Mesendoderm (in vitro differentiated cells): ENCODE measurements around the gene ATG9B.

ENCODE experiments used
- DNase-seq: peaks from one replicate; pipeline ENCODE4 v3.0.0; 2013
- H2AK5ac ChIP-seq: 2 replicates; pipeline ENCODE4 v1.6.1; 2013; ENCODE audit warnings: low read length, inconsistent platforms
- H2BK120ac ChIP-seq: 2 replicates; pipeline ENCODE4 v1.6.1; 2013; ENCODE audit warnings: low read depth, mild to moderate bottlenecking, low read length, moderate library complexity, mixed read lengths
- H2BK15ac ChIP-seq: replicated peaks from 2 replicates; pipeline ENCODE4 v1.6.1; 2013; ENCODE audit warnings: low read depth, mild to moderate bottlenecking, moderate library complexity
- H2BK5ac ChIP-seq: 2 replicates; pipeline ENCODE4 v1.6.1; 2013; ENCODE audit warnings: low read length, inconsistent platforms
- H3K18ac ChIP-seq: 2 replicates; pipeline ENCODE4 v1.6.1; 2013; ENCODE audit warnings: mild to moderate bottlenecking, low read length, mixed read lengths
- H3K23ac ChIP-seq: one replicate; pipeline ENCODE4 v1.6.1; 2013; ENCODE audit warnings: low read length
- H3K27ac ChIP-seq: 2 replicates; pipeline ENCODE4 v1.5.1; 2013; ENCODE audit warnings: low read depth, mild to moderate bottlenecking, inconsistent platforms, low read length, moderate library complexity
- H3K27me3 ChIP-seq: 2 replicates; pipeline ENCODE4 v1.6.1; 2013; ENCODE audit warnings: low read length, control low read depth, mild to moderate bottlenecking, inconsistent platforms; ENCODE audit not compliant: insufficient read depth, poor library complexity
- H3K36me3 ChIP-seq: 2 replicates; pipeline ENCODE4 v1.6.1; 2013; ENCODE audit warnings: low read length, inconsistent platforms; ENCODE audit not compliant: control insufficient read depth, insufficient read depth
- H3K4ac ChIP-seq: one replicate; pipeline ENCODE4 v1.6.1; 2013; ENCODE audit warnings: low read depth, mild to moderate bottlenecking, low read length, moderate library complexity
- H3K4me1 ChIP-seq: 2 replicates; pipeline ENCODE4 v1.6.1; 2013; ENCODE audit warnings: low read depth, low read length, inconsistent platforms; ENCODE audit not compliant: control insufficient read depth
- H3K4me2 ChIP-seq: 2 replicates; pipeline ENCODE4 v1.6.1; 2013; ENCODE audit warnings: low read length
- H3K4me3 ChIP-seq: 2 replicates; pipeline ENCODE4 v1.5.1; 2013; ENCODE audit warnings: mild to moderate bottlenecking, low read length
- H3K56ac ChIP-seq: one replicate; pipeline ENCODE4 v1.6.1; 2013; ENCODE audit warnings: low read length
- H3K79me1 ChIP-seq: 2 replicates; pipeline ENCODE4 v1.6.1; 2013; ENCODE audit warnings: low read length, inconsistent platforms
- H3K79me2 ChIP-seq: 2 replicates; pipeline ENCODE4 v1.6.1; 2013; ENCODE audit warnings: mild to moderate bottlenecking, low read length; ENCODE audit not compliant: control insufficient read depth, insufficient read depth
- H3K9ac ChIP-seq: 2 replicates; pipeline ENCODE4 v1.6.1; 2013; ENCODE audit warnings: low read length, inconsistent platforms
- H4K5ac ChIP-seq: one replicate; pipeline ENCODE4 v1.6.1; 2013; ENCODE audit warnings: low read length
- H4K8ac ChIP-seq: one replicate; pipeline ENCODE4 v1.6.1; 2013; ENCODE audit warnings: low read depth, mild to moderate bottlenecking, control low read depth, low read length, moderate library complexity
- WGBS: extraction: QIAGEN DNeasy Blood & Tissue Kit; methylation state at CpG from one replicate; pipeline ENCODE4 v1.1.7; 2013; ENCODE audit warnings: low lambda C conversion rate, missing lambda C conversion rate; ENCODE audit not compliant: insufficient coverage; ENCODE audit errors: extremely low coverage; 5-methylcytosine and 5-hydroxymethylcytosine counted together

The ATG9B gene

DNA sequence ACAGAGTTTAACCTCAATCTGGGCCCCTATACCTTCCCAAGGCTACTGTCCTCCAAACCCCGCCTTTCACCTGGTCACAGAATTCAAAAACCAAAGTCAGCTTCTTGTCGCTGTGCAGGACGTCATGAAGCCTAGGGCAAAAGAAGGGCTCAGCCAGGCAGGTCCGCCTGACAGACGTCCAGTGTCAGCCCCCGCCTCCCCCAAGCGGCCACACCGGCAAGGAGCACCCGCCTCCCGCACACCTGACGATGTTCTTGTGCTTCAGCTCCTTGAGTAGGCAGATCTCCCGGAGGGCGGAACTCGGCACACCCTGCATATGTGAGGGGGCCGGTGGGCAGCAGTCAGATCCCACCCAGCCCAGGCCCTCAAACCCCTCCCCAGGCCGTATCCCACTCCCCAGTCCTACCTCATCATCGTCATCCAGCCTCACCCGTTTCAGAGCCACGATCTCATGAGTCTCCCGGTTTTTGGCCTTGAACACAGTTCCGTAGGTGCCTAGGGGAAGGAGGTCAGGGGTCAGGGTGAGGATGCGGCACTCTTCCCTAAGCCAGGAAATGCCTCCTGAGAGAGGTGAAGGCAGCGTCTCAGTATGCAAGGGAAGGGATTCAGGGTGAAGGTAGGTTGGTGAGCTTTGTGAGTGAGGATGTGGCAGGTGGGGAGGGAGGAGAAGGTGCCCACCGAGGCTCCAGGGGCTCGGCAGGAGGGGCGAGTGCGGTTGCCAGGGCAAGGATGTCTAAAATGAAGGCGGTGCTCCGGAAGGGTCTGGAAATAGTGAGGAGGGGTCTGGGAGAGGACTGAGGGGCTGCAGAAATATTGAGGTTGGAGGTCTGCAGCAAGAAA is 32.6 kb upstream of the ATG9B start:
- peak overlapping the region; percentile 90 for H3K56ac ChIP-seq
- peak overlapping the region; percentile 56 for H3K4me3 ChIP-seq
- H3K4ac ChIP-seq: no peak overlapping the region
- WGBS: no CpG with 5 or more reads among the region's 29 CpGs
- H3K18ac ChIP-seq: no peak overlapping the region
- H3K27ac ChIP-seq: no peak overlapping the region
- no peaks in the 10 kb centered on the region for H3K79me2 ChIP-seq
- H2AK5ac ChIP-seq: no peak overlapping the region
- no peaks in the 10 kb centered on the region for H3K27me3 ChIP-seq
- H2BK15ac ChIP-seq: no peak overlapping the region
- peak overlapping the region; percentile 84 for H3K9ac ChIP-seq
- H4K5ac ChIP-seq: no peak overlapping the region
- H4K8ac ChIP-seq: no peak overlapping the region
- peaks cover 16% of the 10 kb centered on the region for H3K4me1 ChIP-seq
- peak overlapping the region; percentile 66 for H3K4me2 ChIP-seq
- H3K23ac ChIP-seq: no peak overlapping the region
- DNase-seq: peak; percentile 60
- no peaks in the 10 kb centered on the region for H3K36me3 ChIP-seq
- peaks cover 6% of the 10 kb centered on the region for H3K79me1 ChIP-seq
- H2BK120ac ChIP-seq: no peak overlapping the region
- no peak overlapping the region for H2BK5ac ChIP-seq

DNA sequence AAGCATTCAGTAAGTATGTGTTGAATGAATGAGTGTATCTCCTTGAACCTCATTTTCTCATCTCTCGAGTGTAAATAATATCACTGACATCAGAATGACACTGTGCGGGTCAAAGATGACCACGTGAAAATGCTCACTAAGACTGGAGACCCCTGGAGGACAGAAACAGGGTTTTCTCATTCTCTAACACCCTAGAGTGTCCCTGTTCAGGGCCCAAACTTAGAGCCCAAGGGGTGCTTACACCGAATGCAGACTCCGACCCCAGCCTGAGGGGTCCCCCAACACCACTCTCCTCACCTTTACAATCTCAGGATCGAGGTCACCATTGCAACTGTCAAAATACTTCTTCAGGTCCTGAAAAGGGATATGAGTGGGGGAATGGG is 32.0 kb upstream of the ATG9B start:
- Histone ChIP-seq H2AK5ac (no peak overlapping the region), H3K4ac (no peak overlapping the region), H3K4me2 (no peak overlapping the region), H3K23ac (no peak overlapping the region), H2BK15ac (no peak overlapping the region), H3K9ac (no peak overlapping the region), H4K5ac (no peak overlapping the region), H2BK120ac (no peak overlapping the region), H3K79me2 (no peaks in the 10 kb centered on the region), H2BK5ac (no peak overlapping the region), H3K79me1 (peaks cover 6% of the 10 kb centered on the region), H3K36me3 (no peaks in the 10 kb centered on the region), H3K4me1 (peaks cover 15% of the 10 kb centered on the region), H3K56ac (no peak overlapping the region), H3K18ac (no peak overlapping the region), H3K27ac (no peak overlapping the region), H4K8ac (no peak overlapping the region), H3K27me3 (no peaks in the 10 kb centered on the region), H3K4me3 (no peak overlapping the region)
- WGBS: no CpG with 5 or more reads among the region's 6 CpGs
- no peak for DNase-seq

DNA sequence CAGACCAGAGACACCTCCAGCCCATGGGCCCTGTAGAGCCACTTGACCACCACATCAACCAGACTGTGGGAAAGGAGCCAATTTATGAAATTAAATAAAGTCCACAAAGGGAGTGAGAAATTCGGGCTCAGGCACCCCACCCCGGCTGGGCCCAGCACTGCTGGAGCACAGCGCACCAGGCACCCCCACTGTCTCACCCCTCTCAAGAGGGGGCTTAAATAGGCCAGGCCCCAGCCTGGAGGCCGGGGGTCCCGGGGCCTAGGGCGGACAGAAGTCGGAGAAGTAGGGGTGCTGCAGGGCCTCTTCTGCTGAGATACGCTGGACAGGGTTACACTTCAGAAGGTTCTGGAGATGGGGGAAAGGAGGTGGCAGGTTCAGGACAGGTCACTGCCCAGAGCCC is 29.5 kb upstream of the ATG9B start:
- Histone ChIP-seq H3K23ac (no peak overlapping the region), H4K5ac (no peak overlapping the region), H3K4me3 (no peak overlapping the region), H3K36me3 (no peaks in the 10 kb centered on the region), H3K79me1 (no peaks in the 10 kb centered on the region), H3K4ac (no peak overlapping the region), H3K18ac (no peak overlapping the region), H3K4me2 (no peak overlapping the region), H2BK15ac (no peak overlapping the region), H3K56ac (no peak overlapping the region), H4K8ac (no peak overlapping the region), H2AK5ac (no peak overlapping the region), H3K27me3 (peaks cover 1% of the 10 kb centered on the region), H3K27ac (no peak overlapping the region), H3K9ac (no peak overlapping the region), H2BK120ac (no peak overlapping the region), H3K4me1 (peaks cover 7% of the 10 kb centered on the region), H3K79me2 (no peaks in the 10 kb centered on the region), H2BK5ac (no peak overlapping the region)
- DNase-seq: no peak
- WGBS: no CpG with 5 or more reads among the region's 8 CpGs

DNA sequence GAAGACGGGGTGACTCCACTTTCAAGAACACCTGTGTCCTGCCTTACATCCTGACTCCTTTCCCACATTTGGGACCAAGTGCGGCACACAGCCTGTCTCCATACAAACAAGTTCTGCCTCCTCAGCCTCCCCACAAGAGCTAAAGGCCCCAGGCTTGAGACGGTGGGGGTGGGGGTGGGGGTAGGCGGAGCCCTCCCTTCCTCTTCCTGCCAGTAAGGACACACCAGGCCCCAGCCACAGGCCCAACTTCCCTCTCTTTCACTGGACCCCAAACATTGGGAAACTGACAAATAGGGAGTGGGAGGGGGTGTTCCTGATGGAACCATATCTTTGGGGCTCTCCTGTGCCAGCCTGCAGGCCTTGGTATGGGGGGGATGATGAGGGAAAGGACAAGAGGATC is 28.8 kb upstream of the ATG9B start:
- H3K9ac ChIP-seq: no peak overlapping the region
- H3K27ac ChIP-seq: no peak overlapping the region
- no peaks in the 10 kb centered on the region for H3K79me2 ChIP-seq
- H2AK5ac ChIP-seq: no peak overlapping the region
- DNase-seq: no peak
- H3K23ac ChIP-seq: no peak overlapping the region
- H4K8ac ChIP-seq: no peak overlapping the region
- peaks cover 1% of the 10 kb centered on the region for H3K27me3 ChIP-seq
- no peak overlapping the region for H3K56ac ChIP-seq
- no peak overlapping the region for H2BK120ac ChIP-seq
- H4K5ac ChIP-seq: no peak overlapping the region
- H3K4me3 ChIP-seq: no peak overlapping the region
- no peak overlapping the region for H2BK15ac ChIP-seq
- no peak overlapping the region for H3K4ac ChIP-seq
- no peak overlapping the region for H3K18ac ChIP-seq
- peaks cover 3% of the 10 kb centered on the region for H3K4me1 ChIP-seq
- no peak overlapping the region for H3K4me2 ChIP-seq
- H2BK5ac ChIP-seq: no peak overlapping the region
- H3K79me1 ChIP-seq: no peaks in the 10 kb centered on the region
- H3K36me3 ChIP-seq: no peaks in the 10 kb centered on the region
- WGBS: no CpG with 5 or more reads among the region's 4 CpGs

DNA sequence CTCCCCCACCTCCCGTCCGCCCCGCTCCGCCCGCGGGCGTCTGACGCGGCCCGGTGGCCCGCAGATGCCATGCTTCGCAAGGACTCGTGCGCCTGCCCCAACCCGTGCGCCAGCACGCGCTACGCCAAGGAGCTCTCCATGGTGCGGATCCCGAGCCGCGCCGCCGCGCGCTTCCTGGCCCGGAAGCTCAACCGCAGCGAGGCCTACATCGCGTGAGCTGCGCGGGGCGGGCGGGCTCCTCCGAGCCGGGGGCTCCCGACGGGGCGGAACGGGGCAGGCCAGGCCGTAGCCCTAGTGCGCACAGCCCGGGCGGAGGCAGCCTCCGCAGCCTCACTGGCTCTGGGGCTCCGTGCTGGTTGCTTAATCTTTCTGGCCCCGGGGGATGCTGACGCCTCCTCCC is 26.8 kb upstream of the ATG9B start:
- Histone ChIP-seq H4K8ac (no peak overlapping the region), H3K4me1 (no peaks in the 10 kb centered on the region), H3K27ac (no peak overlapping the region), H3K36me3 (no peaks in the 10 kb centered on the region), H3K4me3 (no peak overlapping the region), H3K23ac (no peak overlapping the region), H2BK120ac (no peak overlapping the region), H3K18ac (no peak overlapping the region), H3K56ac (no peak overlapping the region), H3K79me2 (no peaks in the 10 kb centered on the region), H2BK5ac (no peak overlapping the region), H4K5ac (no peak overlapping the region), H3K27me3 (peaks cover 1% of the 10 kb centered on the region), H3K79me1 (no peaks in the 10 kb centered on the region), H2AK5ac (no peak overlapping the region), H3K9ac (no peak overlapping the region), H3K4me2 (no peak overlapping the region), H3K4ac (no peak overlapping the region), H2BK15ac (no peak overlapping the region)
- DNase-seq: peak; percentile 89
- no CpG with 5 or more reads among the region's 50 CpGs for WGBS
